Measurements from ENCODE around the gene KCNAB3. TPM values are rescaled to one million over a fixed set of nuclear protein-coding genes. Genes with fewer than 3 reads are reported as not detected.
A peak's percentile ranks its signal among the peaks of the same experiment; 100 is the strongest.

The KCNAB3 gene
- total RNA-seq, 2 donors from 2014 or later, result 5.4 to 10.9 TPM

- no peaks in the 10 kb centered on the region for H3K9me3 Mint-ChIP-seq
- DNase-seq (ENCODE audit: low spot score in 2 of 2) (peak; percentile 65 to 68), ATAC-seq (peak; percentile 14 to 36)
- peaks cover 0 to 20% of the 10 kb centered on the region in 2 donors for H3K36me3 Mint-ChIP-seq
- peak within 1 kb of the TSS in 1 of 2 donors; percentile 65 for H3K27ac Mint-ChIP-seq
These were observed 41.3 kb downstream of the KCNAB3 start, which contains the start of gene CHD3 for GRCh38 chr17:7888184-7888920. Gene CHD3 (plus strand): TSS chr17:7888789. CDS start chr17:7889001, 212 bp downstream.

DNA sequence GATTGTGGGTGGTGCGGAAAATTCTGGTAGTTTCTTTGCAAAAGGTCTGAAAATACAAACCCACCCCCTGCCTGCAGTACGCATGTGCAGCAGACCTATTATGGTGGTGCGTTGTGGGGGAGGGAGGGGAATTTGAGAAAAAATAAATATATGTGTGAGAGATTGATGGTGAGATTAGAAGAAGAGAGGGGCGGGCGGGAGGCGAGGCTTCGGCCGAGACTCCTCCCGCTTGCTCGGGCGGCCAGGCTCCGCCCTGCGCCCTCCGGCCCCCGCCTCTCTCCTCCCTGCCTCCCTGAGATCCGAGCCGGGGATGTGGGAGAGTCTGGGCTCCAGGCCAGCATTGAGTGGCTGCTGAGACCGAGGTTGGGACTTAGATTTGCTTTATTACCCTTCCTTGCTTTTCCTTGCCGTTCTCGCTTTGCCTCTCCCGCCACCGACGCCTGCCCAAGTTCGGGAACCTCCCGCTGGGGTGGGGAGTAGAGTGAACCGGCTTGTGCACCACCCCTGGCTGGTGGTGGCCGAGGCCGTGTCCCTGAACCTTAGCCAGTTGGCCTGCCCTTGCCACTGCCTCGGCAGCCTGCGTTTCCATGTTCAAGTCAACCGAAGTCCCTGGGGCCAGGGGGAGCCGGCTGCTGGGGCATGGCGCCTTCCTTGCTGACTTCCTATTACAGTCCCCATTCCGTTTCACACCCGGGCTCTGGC lies 42.0 kb downstream of the KCNAB3 start:
- Mint-ChIP-seq H3K36me3 (peaks cover 0 to 20% of the 10 kb centered on the region in 2 donors), H3K9me3 (no peaks in the 10 kb centered on the region), H3K27ac (no peak overlapping the region)
- DNase-seq (ENCODE audit: low spot score in 2 of 2) (peak; percentile 77 to 83), ATAC-seq (peak; percentile 66 to 83)

DNA sequence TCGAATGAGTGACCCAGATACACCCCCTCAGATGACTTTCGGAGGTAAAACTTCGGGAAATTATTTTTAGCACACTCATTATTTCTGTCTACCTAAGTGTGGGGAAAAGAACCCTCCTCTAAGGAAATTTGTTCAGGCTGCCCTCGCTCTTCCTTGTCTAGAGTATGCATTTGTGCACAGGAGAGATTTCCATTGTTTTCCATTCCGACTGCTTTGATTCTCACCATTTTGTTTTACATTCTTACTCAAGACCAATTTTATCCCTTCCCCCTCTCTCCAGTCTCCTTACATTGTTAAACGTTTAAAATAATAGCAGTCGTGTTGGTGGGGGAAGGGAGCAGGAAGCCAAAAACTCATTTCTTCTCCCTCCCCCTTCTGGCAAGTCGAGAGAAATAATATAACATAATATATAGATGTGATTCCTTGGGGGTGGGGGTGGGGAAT lies 42.6 kb downstream of the KCNAB3 start:
- H3K36me3 Mint-ChIP-seq, result peaks cover 0 to 20% of the 10 kb centered on the region in 2 donors
- no peak for ATAC-seq

DNA sequence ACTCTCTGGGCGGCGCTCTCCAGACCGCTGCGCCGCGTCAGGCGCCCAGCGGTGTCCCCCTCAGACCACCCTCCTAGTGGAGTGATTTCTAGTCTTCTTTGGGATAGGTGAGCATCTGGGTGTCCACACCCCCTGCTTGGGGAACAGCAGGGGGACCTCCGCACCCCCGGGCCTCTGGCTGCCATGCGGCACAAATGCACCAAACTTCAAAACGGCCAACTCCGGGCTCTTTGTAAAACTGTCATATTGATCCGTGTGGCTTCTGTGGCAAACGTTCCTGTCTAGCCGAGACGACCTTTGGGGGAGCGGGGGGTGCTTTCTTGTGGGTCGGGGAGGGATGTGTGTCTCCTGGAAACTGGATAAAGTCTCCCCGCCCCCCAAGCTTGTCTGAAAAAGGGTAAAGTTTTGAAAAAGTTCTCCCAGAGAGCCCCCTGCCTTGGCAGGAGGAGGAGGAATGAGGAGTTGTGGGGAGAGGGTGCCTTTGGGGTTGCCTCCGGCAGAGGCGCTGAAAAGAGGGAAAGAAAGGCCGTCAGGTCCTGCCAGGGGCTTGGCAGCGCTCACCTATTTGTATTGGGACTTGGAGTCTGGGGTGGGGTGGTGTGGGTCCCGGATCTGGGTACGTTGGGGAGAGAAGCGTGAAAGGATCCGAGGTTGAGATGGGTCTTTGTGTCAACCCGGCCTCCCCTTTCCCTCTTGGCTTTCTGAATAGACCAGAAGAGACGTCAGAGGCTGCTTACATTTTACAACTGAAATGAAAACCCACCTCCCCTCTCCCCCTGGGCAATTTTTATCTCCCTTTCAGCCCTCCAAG lies 43.2 kb downstream of the KCNAB3 start:
- Mint-ChIP-seq H3K9me3 (no peaks in the 10 kb centered on the region), H3K27ac (no peak overlapping the region), H3K36me3 (peaks cover 0 to 20% of the 10 kb centered on the region in 2 donors)
- ATAC-seq, result peak; percentile 12 to 29
- DNase-seq (ENCODE audit: low spot score in 2 of 2), result peak; percentile 48 to 76

More for the DNA sequence above, 42.6 kb downstream of the KCNAB3 start:
- H3K9me3 Mint-ChIP-seq, result no peaks in the 10 kb centered on the region
- no peak for DNase-seq (ENCODE audit: low spot score in 2 of 2)
- H3K27ac Mint-ChIP-seq, result no peak overlapping the region

DNA sequence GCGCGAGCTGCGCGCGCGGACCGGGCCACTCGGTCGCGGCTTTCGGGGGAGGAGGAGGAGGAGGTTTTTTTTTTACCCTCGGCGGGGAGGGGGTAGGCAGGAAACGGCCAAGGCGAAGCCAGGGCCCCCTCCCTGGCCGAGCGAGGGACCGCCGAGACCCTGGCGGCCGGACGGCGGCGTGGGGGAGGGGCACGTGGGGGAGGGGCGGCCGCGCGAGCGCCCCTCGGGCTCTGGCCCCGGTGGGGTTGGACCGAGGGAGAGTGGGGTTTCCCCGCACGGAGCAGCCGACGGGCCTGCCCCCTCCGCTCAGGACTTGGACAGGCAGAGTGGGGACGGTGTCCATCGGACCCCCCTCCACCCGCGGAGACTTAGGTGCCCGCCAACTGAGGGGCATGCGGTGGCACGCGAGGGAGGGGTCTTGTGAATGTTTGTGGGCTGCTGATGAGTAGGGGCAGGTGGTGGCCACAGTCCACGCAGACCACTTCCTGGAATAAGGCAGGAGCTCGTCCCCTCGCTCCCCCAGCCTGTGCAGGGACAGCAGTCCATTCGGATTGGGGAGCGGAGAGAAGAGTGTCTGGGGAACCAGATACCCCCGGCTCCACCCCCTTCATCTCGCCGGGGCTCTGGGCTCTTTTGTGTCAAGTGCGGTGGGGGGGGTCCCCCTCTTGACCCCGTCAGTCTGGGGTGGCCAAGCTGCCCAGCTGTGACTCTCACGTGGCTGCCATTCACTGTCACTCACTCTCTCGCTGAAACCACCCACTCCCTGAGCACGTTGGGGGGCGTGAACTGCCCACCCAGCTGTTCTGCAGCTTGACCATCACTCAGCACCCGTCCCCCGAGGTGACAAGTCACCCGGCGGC lies 44.1 kb downstream of the KCNAB3 start:
- Mint-ChIP-seq H3K27ac (peak overlapping the region in 1 of 2 donors; percentile 11), H3K9me3 (no peaks in the 10 kb centered on the region), H3K36me3 (peaks cover 0 to 15% of the 10 kb centered on the region in 2 donors)
- DNase-seq (ENCODE audit: low spot score in 2 of 2) (peak; percentile 53 to 84), ATAC-seq (peak in 1 of 2 donors; percentile 58)

- ATAC-seq (no peak), DNase-seq (ENCODE audit: low spot score in 2 of 2) (peak in 1 of 2 donors; percentile 57)
- no peaks in the 10 kb centered on the region for H3K9me3 Mint-ChIP-seq
- H3K27ac Mint-ChIP-seq, result peak overlapping the region in 1 of 2 donors; percentile 77
- peaks cover 0 to 8% of the 10 kb centered on the region in 2 donors for H3K36me3 Mint-ChIP-seq
These were observed 44.9 kb downstream of the KCNAB3 start for GRCh38 chr17:7884581-7885366.

- Mint-ChIP-seq H3K36me3 (peaks cover 0 to 8% of the 10 kb centered on the region in 2 donors), H3K9me3 (no peaks in the 10 kb centered on the region), H3K27ac (no peak overlapping the region)
- ATAC-seq (no peak), DNase-seq (ENCODE audit: low spot score in 2 of 2) (peak in 1 of 2 donors; percentile 34)
These were observed 45.8 kb downstream of the KCNAB3 start for GRCh38 chr17:7883781-7884386.

GRCh38 chr17:7882629-7883028 lies 47.0 kb downstream of the KCNAB3 start:
- Mint-ChIP-seq H3K9me3 (no peaks in the 10 kb centered on the region), H3K36me3 (peaks cover 0 to 8% of the 10 kb centered on the region in 2 donors), H3K27ac (no peak overlapping the region)
- no peak for ATAC-seq
- DNase-seq (ENCODE audit: low spot score in 2 of 2), result no peak

GRCh38 chr17:7882068-7882467 lies 47.6 kb downstream of the KCNAB3 start:
- DNase-seq (ENCODE audit: low spot score in 2 of 2), result peak in 1 of 2 donors; percentile 35
- no peak overlapping the region for H3K27ac Mint-ChIP-seq
- ATAC-seq, result no peak
- H3K36me3 Mint-ChIP-seq, result peaks cover 0 to 8% of the 10 kb centered on the region in 2 donors
- H3K9me3 Mint-ChIP-seq, result no peaks in the 10 kb centered on the region

DNA sequence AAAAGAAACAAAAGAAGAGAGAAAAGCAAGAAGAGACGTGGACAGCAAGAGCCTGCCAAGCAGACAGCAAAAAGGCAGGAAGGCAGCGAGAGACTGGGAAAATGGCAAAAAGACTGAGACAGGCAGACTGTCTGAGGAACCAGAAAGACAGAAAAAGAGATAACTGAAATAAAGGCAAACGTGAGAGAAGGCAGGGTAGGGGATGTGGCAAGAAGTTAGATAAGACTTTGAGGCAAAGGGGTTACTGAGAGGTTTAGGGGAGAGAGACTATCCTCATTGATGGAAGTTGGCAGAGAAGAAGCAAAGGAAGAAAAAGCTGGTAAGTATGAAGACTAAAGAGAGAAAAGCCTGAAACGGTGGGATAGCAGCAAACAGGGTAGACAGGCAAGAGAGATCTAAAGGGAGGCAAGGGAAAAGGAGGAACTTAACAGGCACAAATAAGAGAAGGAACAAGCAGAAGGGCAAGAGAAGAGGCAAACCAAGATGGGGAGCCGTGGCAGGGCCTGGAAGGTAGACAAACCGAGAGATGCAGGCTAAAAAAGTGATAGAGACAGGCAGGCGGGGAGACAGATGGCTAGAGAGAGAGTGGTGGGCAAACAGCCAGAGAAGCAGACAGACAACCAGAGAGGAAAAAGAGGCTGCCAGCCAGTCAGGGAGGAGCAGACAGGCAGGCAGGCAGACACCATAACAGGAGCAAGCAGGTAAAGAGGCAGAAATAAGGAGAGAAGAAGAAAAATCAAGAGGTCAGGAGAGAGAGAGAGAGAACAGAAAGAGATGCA lies 48.2 kb downstream of the KCNAB3 start:
- ATAC-seq, result no peak
- Mint-ChIP-seq H3K27ac (no peak overlapping the region), H3K36me3 (peaks cover 0 to 7% of the 10 kb centered on the region in 2 donors), H3K9me3 (no peaks in the 10 kb centered on the region)
- DNase-seq (ENCODE audit: low spot score in 2 of 2), result peak in 1 of 2 donors; percentile 44

DNA sequence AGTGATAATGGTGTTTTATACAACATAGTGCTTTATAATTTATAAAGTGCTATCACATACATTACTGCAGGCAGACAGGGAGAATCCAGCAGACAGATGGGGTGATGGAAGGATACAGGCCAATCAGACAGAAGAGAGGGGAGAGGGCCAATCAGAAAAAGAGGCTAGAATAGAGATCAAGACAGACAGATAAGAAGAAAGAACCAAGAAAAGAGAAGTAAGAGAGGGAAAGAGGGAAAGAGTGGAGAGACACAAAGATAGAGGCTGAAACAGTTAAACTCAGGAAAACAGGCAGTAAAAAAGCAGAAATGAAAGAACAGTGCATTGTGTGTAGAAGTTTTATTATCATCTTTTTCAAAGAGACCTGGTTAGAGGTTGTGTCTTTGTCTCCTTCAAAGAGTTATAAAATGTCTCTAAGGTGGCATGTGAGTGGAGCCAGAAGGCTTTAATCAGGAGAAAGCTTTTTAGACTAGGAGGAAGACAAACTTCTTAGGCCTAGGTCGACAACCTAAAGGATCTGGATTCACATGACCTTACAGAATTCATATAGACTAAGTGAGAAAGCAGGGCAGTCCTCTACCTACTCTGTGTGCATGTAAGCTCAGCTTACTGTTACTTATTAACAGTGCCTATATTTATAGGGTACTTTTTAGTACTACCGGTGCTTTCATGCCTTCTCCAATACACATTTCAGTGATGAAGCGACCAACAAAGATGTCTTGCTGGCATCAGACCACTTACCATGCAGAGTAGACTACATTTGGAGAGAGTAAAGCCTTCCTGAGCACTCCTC lies 49.4 kb downstream of the KCNAB3 start:
- ATAC-seq (no peak), DNase-seq (ENCODE audit: low spot score in 2 of 2) (no peak)
- H3K27ac Mint-ChIP-seq, result no peak overlapping the region
- H3K36me3 Mint-ChIP-seq, result no peaks in the 10 kb centered on the region
- H3K9me3 Mint-ChIP-seq, result no peaks in the 10 kb centered on the region

DNA sequence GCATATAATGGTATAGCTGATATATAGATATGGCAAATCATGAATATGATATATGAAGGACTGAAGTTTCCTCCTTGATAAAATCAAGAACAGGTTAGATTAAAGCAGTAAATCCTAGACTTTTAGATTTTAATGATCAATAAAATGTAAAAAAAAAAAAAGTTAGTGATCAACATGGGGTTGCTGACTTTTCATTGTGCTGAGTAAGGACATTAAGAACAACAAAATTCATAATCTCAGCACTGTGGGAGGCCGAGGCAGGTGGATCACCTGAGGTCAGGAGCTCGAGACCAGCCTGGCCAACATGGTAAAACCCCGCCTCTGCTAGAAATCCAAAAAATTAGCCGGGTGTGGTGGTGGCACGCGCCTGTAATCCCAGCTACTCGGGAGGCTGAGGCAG lies 51.4 kb downstream of the KCNAB3 start:
- no peak overlapping the region for H3K27ac Mint-ChIP-seq
- H3K9me3 Mint-ChIP-seq, result no peaks in the 10 kb centered on the region
- peaks cover 0 to 5% of the 10 kb centered on the region in 2 donors for H3K36me3 Mint-ChIP-seq
- no peak for DNase-seq (ENCODE audit: low spot score in 2 of 2)
- no peak for ATAC-seq

- Mint-ChIP-seq H3K36me3 (peaks cover 0 to 5% of the 10 kb centered on the region in 2 donors), H3K9me3 (no peaks in the 10 kb centered on the region), H3K27ac (no peak overlapping the region)
- DNase-seq (ENCODE audit: low spot score in 2 of 2) (no peak), ATAC-seq (no peak)
These were observed 53.8 kb downstream of the KCNAB3 start for GRCh38 chr17:7875804-7876370.

Data from activated naive CD4-positive, alpha-beta T cell treated with anti-CD3 and anti-CD28 coated beads, Interleukin-2, amount 50 U/mL, for 72 hours (primary cell).